HCT116 (cell line): ENCODE results near the gene HIPK3.

ENCODE experiments used
- EGR1 ChIP-seq: IDR thresholded peaks from 2 replicates; pipeline ENCODE4 v1.6.1; 2012; ENCODE audit warnings: low read depth
- POLR2A ChIP-seq: IDR thresholded peaks from 2 replicates; pipeline ENCODE4 v1.7.0; 2011; ENCODE audit warnings: borderline replicate concordance; ENCODE audit not compliant: insufficient read depth, insufficient read length; ENCODE audit errors: extremely low read depth
- POLR2AphosphoS5 ChIP-seq: IDR thresholded peaks from 2 replicates; pipeline ENCODE4 v1.6.1; 2011; ENCODE audit warnings: mild to moderate bottlenecking, low read depth, low read length, moderate library complexity
- ZNF274 ChIP-seq: fragments of 200-500 bp; sonication (Bioruptor generic); IDR thresholded peaks from 2 replicates; pipeline ENCODE4 v1.6.1; 2014; ENCODE audit warnings: mild to moderate bottlenecking, low read depth, low read length, inconsistent platforms
- TF ChIP-seq, protein P1 (sequence below), 3 experiments: fragments of 200-600 bp in 1 of 3; sonication (generic) in 1 of 3; IDR thresholded peaks in 2 of 3; conservative IDR thresholded peaks in 1 of 3; 2 replicates each; pipeline ENCODE4 v1.5.1; 2012 to 2017; ENCODE audit warnings: low read depth in 2 of 3, low read length in 2 of 3, antibody characterized with exemption in 1 of 3, borderline replicate concordance in 1 of 3, control low read depth in 1 of 3, mild to moderate bottlenecking in 1 of 3, mixed read lengths in 1 of 3, mixed run types in 1 of 3, moderate library complexity in 1 of 3; ENCODE audit not compliant: insufficient read depth in 1 of 3
- TF ChIP-seq, protein P2 (sequence below): IDR thresholded peaks from 2 replicates; pipeline ENCODE4 v1.6.1; 2011; ENCODE audit warnings: mild to moderate bottlenecking, low read length, moderate library complexity; ENCODE audit not compliant: insufficient replicate concordance; ENCODE audit errors: extremely low read depth
- TF ChIP-seq, protein P3 (sequence below): IDR thresholded peaks from 2 replicates; pipeline ENCODE4 v1.6.1; 2012

DNA sequence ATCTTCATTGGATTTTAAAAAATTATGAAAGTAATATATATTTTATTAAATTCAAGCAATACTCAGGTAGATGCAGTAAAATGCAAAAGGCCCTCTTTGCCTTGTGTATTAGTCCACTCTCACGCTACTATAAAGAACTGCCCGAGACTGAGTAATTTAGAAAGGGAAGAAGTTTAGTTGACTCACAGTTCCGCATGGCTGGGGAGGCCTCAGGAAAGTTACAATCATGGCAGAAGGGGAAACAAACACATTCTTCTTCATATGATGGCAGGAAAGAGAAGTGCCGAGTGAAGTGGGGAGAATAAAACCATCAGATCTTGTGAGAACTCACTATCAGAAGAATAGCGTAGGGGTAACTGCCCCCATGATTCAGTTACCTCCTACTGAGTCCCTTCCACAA lies 130.8 kb downstream of the HIPK3 start:
- TF ChIP-seq, protein P1, sequence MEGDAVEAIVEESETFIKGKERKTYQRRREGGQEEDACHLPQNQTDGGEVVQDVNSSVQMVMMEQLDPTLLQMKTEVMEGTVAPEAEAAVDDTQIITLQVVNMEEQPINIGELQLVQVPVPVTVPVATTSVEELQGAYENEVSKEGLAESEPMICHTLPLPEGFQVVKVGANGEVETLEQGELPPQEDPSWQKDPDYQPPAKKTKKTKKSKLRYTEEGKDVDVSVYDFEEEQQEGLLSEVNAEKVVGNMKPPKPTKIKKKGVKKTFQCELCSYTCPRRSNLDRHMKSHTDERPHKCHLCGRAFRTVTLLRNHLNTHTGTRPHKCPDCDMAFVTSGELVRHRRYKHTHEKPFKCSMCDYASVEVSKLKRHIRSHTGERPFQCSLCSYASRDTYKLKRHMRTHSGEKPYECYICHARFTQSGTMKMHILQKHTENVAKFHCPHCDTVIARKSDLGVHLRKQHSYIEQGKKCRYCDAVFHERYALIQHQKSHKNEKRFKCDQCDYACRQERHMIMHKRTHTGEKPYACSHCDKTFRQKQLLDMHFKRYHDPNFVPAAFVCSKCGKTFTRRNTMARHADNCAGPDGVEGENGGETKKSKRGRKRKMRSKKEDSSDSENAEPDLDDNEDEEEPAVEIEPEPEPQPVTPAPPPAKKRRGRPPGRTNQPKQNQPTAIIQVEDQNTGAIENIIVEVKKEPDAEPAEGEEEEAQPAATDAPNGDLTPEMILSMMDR (IDR thresholded peaks at IDR 0.05 in 2 of 3, conservative IDR thresholded peaks at IDR 0.05 in 1 of 3; ENCODE audit: borderline replicate concordance in 1 of 3, insufficient read depth in 1 of 3, low read depth in 2 of 3, low read length in 2 of 3): no peak
- TF ChIP-seq, protein P2, sequence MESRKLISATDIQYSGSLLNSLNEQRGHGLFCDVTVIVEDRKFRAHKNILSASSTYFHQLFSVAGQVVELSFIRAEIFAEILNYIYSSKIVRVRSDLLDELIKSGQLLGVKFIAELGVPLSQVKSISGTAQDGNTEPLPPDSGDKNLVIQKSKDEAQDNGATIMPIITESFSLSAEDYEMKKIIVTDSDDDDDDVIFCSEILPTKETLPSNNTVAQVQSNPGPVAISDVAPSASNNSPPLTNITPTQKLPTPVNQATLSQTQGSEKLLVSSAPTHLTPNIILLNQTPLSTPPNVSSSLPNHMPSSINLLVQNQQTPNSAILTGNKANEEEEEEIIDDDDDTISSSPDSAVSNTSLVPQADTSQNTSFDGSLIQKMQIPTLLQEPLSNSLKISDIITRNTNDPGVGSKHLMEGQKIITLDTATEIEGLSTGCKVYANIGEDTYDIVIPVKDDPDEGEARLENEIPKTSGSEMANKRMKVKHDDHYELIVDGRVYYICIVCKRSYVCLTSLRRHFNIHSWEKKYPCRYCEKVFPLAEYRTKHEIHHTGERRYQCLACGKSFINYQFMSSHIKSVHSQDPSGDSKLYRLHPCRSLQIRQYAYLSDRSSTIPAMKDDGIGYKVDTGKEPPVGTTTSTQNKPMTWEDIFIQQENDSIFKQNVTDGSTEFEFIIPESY: no peak
- TF ChIP-seq POLR2A (no peak), ZNF274 (no peak), POLR2AphosphoS5 (no peak), EGR1 (no peak)
- TF ChIP-seq, protein P3, sequence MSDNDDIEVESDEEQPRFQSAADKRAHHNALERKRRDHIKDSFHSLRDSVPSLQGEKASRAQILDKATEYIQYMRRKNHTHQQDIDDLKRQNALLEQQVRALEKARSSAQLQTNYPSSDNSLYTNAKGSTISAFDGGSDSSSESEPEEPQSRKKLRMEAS: no peak
